ENCODE results near the gene ANO7.

DNA sequence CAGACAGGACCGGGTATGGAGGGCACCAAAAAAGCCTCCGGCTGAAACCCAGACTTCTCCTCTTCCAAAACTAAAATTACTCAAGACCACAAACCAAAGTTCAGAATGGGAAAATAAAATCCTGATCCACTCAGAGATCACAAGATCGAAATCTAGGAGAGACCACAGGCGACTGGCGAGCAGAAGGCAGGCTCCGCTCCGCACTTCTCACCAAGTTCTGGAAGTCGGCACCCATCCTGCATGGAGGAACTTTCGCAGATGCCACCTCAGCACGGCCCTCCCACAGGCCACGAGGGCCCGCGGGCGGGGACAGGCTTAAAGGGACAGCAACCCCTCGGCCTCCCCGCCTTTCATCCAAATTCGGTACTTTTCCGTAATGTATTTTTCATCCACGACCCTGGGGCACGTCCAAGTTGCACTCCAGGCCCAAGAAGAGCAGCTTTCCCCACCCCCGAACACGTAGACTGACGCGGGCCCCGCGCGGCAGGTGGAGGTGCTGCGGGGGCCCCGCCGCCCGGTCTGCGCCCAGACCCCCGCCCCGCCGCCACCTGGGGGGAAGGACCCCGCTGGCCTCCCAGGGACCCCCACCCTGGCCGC, 83.3 kb downstream of the ANO7 start:
- no peak for TF ChIP-seq CTCF (IDR thresholded peaks at IDR 0.05)
- TF ChIP-seq EZH2 (IDR thresholded peaks at IDR 0.05; ENCODE audit: borderline replicate concordance, insufficient read depth, low read depth, low read length, poor library complexity, severe bottlenecking), result no peak

Measured in B cell (primary cell).